ENCODE measurements around the gene SPDYE4.

The SPDYE4 gene

DNA sequence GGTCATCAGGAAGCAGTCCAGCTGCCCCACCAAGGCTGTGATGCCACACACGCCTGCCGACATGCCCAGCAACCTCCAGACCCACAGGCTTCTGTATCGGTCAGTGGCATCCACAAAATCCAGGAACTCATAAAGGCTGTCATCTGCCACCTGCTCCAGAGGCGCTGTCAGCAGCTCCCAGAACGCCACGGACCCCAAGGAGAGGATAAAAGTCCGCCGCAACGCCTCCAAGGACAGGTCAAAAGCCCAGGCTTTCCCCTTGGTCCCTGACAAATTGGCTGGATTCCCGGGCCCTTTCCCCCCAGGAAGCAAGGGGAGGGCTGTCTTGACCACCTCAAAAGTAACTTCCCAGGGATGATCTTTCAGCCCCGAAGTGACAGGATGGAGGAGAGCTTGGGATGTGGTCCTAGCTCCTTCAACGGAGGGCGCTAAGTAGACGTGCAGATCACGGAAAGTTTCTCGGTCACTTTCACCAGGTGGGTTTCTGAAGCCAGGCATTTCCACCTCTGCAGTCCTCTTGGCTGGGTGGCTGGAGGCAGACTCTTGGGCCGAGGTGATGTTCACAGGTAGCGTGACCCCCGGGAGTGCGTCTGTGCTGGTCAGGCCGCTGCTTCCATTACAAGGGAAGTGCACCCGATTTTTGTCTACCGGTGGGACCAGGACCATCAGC, 40.0 kb upstream of the SPDYE4 start:
- TF ChIP-seq ZFP3 (CRISPR knock-in tag; IDR thresholded peaks at IDR 0.05) (no peak), ISL1 (CRISPR knock-in tag; IDR thresholded peaks at IDR 0.05) (no peak), OSR1 (CRISPR knock-in tag; IDR thresholded peaks at IDR 0.05) (no peak), BACH2 (CRISPR knock-in tag; IDR thresholded peaks at IDR 0.05; ENCODE audit: borderline replicate concordance) (no peak), TCF4 (CRISPR knock-in tag; IDR thresholded peaks at IDR 0.05; ENCODE audit: borderline replicate concordance) (no peak), ZNF8 (CRISPR knock-in tag; IDR thresholded peaks at IDR 0.05) (no peak), SNAI2 (CRISPR knock-in tag; IDR thresholded peaks at IDR 0.05) (no peak), ZFP30 (CRISPR knock-in tag; IDR thresholded peaks at IDR 0.05) (no peak), ZNF70 (CRISPR knock-in tag; IDR thresholded peaks at IDR 0.05) (no peak), PPARA (CRISPR knock-in tag; IDR thresholded peaks at IDR 0.05; ENCODE audit: borderline replicate concordance) (no peak), TOX (CRISPR knock-in tag; IDR thresholded peaks at IDR 0.05; ENCODE audit: borderline replicate concordance) (no peak), RARB (CRISPR knock-in tag; IDR thresholded peaks at IDR 0.05) (no peak), ARNTL (CRISPR knock-in tag; IDR thresholded peaks at IDR 0.05; ENCODE audit: borderline replicate concordance, low read depth) (no peak), ZC3H10 (CRISPR knock-in tag; IDR thresholded peaks at IDR 0.05) (no peak)
- TF ChIP-seq, protein P1, sequence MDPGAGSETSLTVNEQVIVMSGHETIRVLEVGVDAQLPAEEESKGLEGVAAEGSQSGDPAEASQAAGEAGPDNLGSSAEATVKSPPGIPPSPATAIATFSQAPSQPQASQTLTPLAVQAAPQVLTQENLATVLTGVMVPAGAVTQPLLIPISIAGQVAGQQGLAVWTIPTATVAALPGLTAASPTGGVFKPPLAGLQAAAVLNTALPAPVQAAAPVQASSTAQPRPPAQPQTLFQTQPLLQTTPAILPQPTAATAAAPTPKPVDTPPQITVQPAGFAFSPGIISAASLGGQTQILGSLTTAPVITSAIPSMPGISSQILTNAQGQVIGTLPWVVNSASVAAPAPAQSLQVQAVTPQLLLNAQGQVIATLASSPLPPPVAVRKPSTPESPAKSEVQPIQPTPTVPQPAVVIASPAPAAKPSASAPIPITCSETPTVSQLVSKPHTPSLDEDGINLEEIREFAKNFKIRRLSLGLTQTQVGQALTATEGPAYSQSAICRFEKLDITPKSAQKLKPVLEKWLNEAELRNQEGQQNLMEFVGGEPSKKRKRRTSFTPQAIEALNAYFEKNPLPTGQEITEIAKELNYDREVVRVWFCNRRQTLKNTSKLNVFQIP (CRISPR knock-in tag; IDR thresholded peaks at IDR 0.05; ENCODE audit: borderline replicate concordance, low read depth), result no peak
- TF ChIP-seq, protein P2, sequence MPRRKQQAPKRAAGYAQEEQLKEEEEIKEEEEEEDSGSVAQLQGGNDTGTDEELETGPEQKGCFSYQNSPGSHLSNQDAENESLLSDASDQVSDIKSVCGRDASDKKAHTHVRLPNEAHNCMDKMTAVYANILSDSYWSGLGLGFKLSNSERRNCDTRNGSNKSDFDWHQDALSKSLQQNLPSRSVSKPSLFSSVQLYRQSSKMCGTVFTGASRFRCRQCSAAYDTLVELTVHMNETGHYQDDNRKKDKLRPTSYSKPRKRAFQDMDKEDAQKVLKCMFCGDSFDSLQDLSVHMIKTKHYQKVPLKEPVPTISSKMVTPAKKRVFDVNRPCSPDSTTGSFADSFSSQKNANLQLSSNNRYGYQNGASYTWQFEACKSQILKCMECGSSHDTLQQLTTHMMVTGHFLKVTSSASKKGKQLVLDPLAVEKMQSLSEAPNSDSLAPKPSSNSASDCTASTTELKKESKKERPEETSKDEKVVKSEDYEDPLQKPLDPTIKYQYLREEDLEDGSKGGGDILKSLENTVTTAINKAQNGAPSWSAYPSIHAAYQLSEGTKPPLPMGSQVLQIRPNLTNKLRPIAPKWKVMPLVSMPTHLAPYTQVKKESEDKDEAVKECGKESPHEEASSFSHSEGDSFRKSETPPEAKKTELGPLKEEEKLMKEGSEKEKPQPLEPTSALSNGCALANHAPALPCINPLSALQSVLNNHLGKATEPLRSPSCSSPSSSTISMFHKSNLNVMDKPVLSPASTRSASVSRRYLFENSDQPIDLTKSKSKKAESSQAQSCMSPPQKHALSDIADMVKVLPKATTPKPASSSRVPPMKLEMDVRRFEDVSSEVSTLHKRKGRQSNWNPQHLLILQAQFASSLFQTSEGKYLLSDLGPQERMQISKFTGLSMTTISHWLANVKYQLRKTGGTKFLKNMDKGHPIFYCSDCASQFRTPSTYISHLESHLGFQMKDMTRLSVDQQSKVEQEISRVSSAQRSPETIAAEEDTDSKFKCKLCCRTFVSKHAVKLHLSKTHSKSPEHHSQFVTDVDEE (CRISPR knock-in tag; IDR thresholded peaks at IDR 0.05), result no peak
- TF ChIP-seq, protein P3, sequence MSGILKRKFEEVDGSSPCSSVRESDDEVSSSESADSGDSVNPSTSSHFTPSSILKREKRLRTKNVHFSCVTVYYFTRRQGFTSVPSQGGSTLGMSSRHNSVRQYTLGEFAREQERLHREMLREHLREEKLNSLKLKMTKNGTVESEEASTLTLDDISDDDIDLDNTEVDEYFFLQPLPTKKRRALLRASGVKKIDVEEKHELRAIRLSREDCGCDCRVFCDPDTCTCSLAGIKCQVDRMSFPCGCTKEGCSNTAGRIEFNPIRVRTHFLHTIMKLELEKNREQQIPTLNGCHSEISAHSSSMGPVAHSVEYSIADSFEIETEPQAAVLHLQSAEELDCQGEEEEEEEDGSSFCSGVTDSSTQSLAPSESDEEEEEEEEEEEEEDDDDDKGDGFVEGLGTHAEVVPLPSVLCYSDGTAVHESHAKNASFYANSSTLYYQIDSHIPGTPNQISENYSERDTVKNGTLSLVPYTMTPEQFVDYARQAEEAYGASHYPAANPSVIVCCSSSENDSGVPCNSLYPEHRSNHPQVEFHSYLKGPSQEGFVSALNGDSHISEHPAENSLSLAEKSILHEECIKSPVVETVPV (CRISPR knock-in tag; IDR thresholded peaks at IDR 0.05), result no peak
- TF ChIP-seq, protein P4, sequence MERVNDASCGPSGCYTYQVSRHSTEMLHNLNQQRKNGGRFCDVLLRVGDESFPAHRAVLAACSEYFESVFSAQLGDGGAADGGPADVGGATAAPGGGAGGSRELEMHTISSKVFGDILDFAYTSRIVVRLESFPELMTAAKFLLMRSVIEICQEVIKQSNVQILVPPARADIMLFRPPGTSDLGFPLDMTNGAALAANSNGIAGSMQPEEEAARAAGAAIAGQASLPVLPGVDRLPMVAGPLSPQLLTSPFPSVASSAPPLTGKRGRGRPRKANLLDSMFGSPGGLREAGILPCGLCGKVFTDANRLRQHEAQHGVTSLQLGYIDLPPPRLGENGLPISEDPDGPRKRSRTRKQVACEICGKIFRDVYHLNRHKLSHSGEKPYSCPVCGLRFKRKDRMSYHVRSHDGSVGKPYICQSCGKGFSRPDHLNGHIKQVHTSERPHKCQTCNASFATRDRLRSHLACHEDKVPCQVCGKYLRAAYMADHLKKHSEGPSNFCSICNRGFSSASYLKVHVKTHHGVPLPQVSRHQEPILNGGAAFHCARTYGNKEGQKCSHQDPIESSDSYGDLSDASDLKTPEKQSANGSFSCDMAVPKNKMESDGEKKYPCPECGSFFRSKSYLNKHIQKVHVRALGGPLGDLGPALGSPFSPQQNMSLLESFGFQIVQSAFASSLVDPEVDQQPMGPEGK (CRISPR knock-in tag; IDR thresholded peaks at IDR 0.05; ENCODE audit: borderline replicate concordance), result no peak
- TF ChIP-seq, protein P5, sequence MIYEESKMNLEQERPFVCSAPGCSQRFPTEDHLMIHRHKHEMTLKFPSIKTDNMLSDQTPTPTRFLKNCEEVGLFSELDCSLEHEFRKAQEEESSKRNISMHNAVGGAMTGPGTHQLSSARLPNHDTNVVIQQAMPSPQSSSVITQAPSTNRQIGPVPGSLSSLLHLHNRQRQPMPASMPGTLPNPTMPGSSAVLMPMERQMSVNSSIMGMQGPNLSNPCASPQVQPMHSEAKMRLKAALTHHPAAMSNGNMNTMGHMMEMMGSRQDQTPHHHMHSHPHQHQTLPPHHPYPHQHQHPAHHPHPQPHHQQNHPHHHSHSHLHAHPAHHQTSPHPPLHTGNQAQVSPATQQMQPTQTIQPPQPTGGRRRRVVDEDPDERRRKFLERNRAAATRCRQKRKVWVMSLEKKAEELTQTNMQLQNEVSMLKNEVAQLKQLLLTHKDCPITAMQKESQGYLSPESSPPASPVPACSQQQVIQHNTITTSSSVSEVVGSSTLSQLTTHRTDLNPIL (CRISPR knock-in tag; IDR thresholded peaks at IDR 0.05; ENCODE audit: low read depth), result no peak
- no peak for ATAC-seq

DNA sequence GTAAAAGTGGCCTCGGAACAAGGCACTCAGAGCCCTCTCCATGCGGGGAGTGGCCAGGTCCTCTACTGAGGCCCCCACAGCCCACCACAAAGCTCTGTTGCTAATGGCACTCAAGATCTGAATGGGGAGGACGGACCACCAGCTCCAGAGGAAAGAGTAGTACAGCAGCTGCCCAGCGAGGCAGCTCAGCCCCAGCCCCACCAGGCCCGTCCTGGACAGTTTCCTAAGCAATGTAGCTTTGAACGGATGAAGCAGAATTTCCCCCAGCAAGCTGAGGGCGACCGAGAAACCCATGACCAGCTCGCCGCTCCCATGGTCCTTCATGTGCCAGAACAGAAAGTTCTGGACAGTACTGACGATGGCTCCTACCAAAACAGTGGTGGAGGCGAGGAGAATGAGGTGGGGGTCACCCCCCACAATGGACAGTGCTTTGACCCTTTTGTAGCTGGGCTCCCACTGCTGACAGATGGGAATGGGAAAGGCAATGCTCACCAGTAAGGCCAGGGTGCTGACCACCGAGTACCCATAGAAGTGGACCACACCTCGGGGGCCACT, 39.4 kb upstream of the SPDYE4 start:
- no peak; the same call in 2 of the 3 replicates for ATAC-seq
- TF ChIP-seq ESRRG (CRISPR knock-in tag; IDR thresholded peaks at IDR 0.05), result no peak
- TF ChIP-seq GLIS3 (CRISPR knock-in tag; IDR thresholded peaks at IDR 0.05), result no peak
- TF ChIP-seq, protein P2 (CRISPR knock-in tag; IDR thresholded peaks at IDR 0.05), result no peak
- TF ChIP-seq CSDC2 (CRISPR knock-in tag; IDR thresholded peaks at IDR 0.05), result no peak
- no peak for TF ChIP-seq TOX (CRISPR knock-in tag; IDR thresholded peaks at IDR 0.05; ENCODE audit: borderline replicate concordance)
- TF ChIP-seq ARNTL (CRISPR knock-in tag; IDR thresholded peaks at IDR 0.05; ENCODE audit: borderline replicate concordance, low read depth), result no peak
- TF ChIP-seq ZFP3 (CRISPR knock-in tag; IDR thresholded peaks at IDR 0.05), result no peak
- no peak for TF ChIP-seq TCF4 (CRISPR knock-in tag; IDR thresholded peaks at IDR 0.05; ENCODE audit: borderline replicate concordance)
- TF ChIP-seq RARB (CRISPR knock-in tag; IDR thresholded peaks at IDR 0.05), result no peak
- no peak for TF ChIP-seq ISL1 (CRISPR knock-in tag; IDR thresholded peaks at IDR 0.05)
- no peak for TF ChIP-seq ZNF8 (CRISPR knock-in tag; IDR thresholded peaks at IDR 0.05)
- no peak for TF ChIP-seq ZNF565 (CRISPR knock-in tag; conservative IDR thresholded peaks at IDR 0.05; ENCODE audit: low read depth)
- TF ChIP-seq, protein P4 (CRISPR knock-in tag; IDR thresholded peaks at IDR 0.05; ENCODE audit: borderline replicate concordance), result no peak
- no peak for TF ChIP-seq ZC3H10 (CRISPR knock-in tag; IDR thresholded peaks at IDR 0.05)

All from SK-N-SH treated with all-trans-retinoic acid at 6 μM for 48 hours (cell line).